HUES48 (cell line): ENCODE results near the gene DPYD.

Source experiments
- H3K27ac ChIP-seq: one replicate; pipeline ENCODE4 v1.7.0; 2013; ENCODE audit warnings: low read depth, low read length, inconsistent platforms
- H3K27me3 ChIP-seq: 2 replicates; pipeline ENCODE4 v1.6.1; 2013; ENCODE audit warnings: mild to moderate bottlenecking, low read length; ENCODE audit not compliant: control insufficient read depth, insufficient read depth
- H3K36me3 ChIP-seq: 2 replicates; pipeline ENCODE4 v1.6.1; 2013; ENCODE audit warnings: low read length; ENCODE audit not compliant: control insufficient read depth, insufficient read depth
- H3K4me1 ChIP-seq: 2 replicates; pipeline ENCODE4 v1.6.1; 2013; ENCODE audit warnings: mild to moderate bottlenecking, low read length; ENCODE audit not compliant: control insufficient read depth, insufficient read depth
- H3K4me3 ChIP-seq: 2 replicates; pipeline ENCODE4 v1.5.1; 2013; ENCODE audit warnings: mild to moderate bottlenecking, low read depth, low read length
- H3K9ac ChIP-seq: 2 replicates; pipeline ENCODE4 v1.6.1; 2013; ENCODE audit warnings: mild to moderate bottlenecking, low read depth, low read length, moderate library complexity
- H3K9me3 ChIP-seq: 2 replicates; pipeline ENCODE4 v1.6.1; 2013; ENCODE audit warnings: low read length; ENCODE audit not compliant: control insufficient read depth, insufficient read depth

The DPYD gene

GRCh38 chr1:97875996-97876395, 44.8 kb downstream of the DPYD start:
- no peak overlapping the region for H3K27ac ChIP-seq
- H3K9me3 ChIP-seq, result no peaks in the 10 kb centered on the region
- no peaks in the 10 kb centered on the region for H3K36me3 ChIP-seq
- H3K4me3 ChIP-seq, result no peak overlapping the region
- no peak overlapping the region for H3K9ac ChIP-seq
- no peaks in the 10 kb centered on the region for H3K27me3 ChIP-seq
- H3K4me1 ChIP-seq, result no peaks in the 10 kb centered on the region

DNA sequence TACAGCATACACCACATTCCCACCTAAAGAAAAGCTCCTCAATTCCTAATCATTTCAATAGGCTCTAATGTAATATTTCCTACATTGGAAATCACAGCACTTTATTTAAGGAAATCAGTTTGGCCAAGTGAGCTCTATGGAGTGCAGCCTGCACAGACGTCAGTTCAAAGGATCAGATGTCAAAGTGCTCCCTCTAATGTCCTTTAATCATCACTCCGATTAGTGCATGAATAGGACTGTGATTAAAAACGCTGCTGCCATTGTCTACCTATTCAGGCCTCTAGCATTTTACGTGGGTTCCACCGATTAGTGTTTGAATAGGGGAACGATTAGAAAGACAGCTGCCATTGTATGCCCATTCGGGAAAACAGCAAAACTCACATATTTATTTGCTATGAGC, 50.2 kb downstream of the DPYD start:
- H3K4me3 ChIP-seq, result no peak overlapping the region
- H3K27me3 ChIP-seq, result no peaks in the 10 kb centered on the region
- no peaks in the 10 kb centered on the region for H3K9me3 ChIP-seq
- no peaks in the 10 kb centered on the region for H3K36me3 ChIP-seq
- no peak overlapping the region for H3K9ac ChIP-seq
- H3K4me1 ChIP-seq, result 0 out of 2 replicates have a peak, but pooled peaks cover 3% of the 10 kb centered on the region
- no peak overlapping the region for H3K27ac ChIP-seq

GRCh38 chr1:97869441-97869840, 51.4 kb downstream of the DPYD start:
- H3K4me1 ChIP-seq, result 0 out of 2 replicates have a peak, but pooled peaks cover 3% of the 10 kb centered on the region
- H3K27ac ChIP-seq, result no peak overlapping the region
- no peak overlapping the region for H3K4me3 ChIP-seq
- H3K9me3 ChIP-seq, result no peaks in the 10 kb centered on the region
- H3K9ac ChIP-seq, result no peak overlapping the region
- no peaks in the 10 kb centered on the region for H3K27me3 ChIP-seq
- no peaks in the 10 kb centered on the region for H3K36me3 ChIP-seq

GRCh38 chr1:97867127-97867526, 53.7 kb downstream of the DPYD start:
- Histone ChIP-seq H3K27ac (no peak overlapping the region), H3K4me3 (no peak overlapping the region), H3K4me1 (0 out of 2 replicates have a peak, but pooled peaks cover 3% of the 10 kb centered on the region), H3K9me3 (no peaks in the 10 kb centered on the region), H3K36me3 (no peaks in the 10 kb centered on the region), H3K9ac (no peak overlapping the region), H3K27me3 (no peaks in the 10 kb centered on the region)

- Histone ChIP-seq H3K27ac (no peak overlapping the region), H3K36me3 (no peaks in the 10 kb centered on the region), H3K9me3 (no peaks in the 10 kb centered on the region), H3K4me3 (no peak overlapping the region), H3K9ac (no peak overlapping the region), H3K4me1 (no peaks in the 10 kb centered on the region), H3K27me3 (no peaks in the 10 kb centered on the region)
Measured at GRCh38 chr1:97864615-97865014, 56.2 kb downstream of the DPYD start.

GRCh38 chr1:97853221-97853620, 67.6 kb downstream of the DPYD start:
- Histone ChIP-seq H3K27me3 (no peaks in the 10 kb centered on the region), H3K4me1 (no peaks in the 10 kb centered on the region), H3K36me3 (no peaks in the 10 kb centered on the region), H3K4me3 (no peak overlapping the region), H3K9me3 (no peaks in the 10 kb centered on the region), H3K9ac (no peak overlapping the region), H3K27ac (no peak overlapping the region)

DNA sequence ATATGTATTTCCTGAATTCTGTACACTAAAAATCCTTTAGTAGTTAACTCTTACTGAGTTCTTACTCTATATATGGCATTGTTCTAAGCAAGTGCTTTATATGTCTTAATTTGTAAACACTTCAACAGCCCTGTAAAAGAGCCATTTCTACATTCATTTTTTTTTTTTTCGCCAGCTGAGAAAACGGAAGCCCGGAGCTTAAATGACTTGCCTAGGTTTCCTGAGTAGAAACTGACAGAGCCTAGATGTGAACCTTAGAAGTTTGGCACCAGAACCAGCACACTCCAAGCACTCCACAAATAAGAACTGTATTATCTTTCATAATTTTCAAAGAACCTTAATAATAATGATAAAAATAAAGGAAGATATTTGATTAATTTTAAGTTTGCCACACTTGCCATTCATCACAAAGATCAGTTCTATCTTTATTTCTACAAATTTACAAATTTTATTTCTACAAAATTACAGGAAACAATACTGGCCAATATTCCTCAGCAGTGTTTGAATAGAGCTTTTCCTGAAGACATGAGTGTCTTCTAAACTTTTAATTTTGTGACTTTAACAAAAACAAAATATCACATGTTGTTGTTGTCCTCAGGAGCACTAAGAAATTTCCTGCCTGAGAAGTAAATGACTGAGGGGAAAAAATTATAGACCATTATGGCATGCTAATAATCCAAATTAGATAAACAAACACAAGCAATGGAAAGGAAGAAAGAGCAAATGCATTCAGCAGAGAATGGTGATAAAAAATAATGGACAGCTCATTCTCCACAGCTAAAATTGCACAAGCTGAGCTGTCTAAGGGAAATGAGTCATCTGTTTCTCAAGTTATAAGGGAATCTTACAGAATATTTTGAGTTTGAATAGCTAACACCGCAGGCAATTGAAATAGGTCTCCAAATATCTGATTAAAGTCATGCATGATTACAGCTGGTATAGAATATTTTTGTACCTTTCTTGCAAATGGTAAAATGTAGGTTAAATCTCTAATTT, 71.2 kb downstream of the DPYD start:
- no peak overlapping the region for H3K9ac ChIP-seq
- no peaks in the 10 kb centered on the region for H3K36me3 ChIP-seq
- no peaks in the 10 kb centered on the region for H3K4me1 ChIP-seq
- no peaks in the 10 kb centered on the region for H3K27me3 ChIP-seq
- no peak overlapping the region for H3K27ac ChIP-seq
- peaks cover 10% of the 10 kb centered on the region for H3K9me3 ChIP-seq
- H3K4me3 ChIP-seq, result no peak overlapping the region

DNA sequence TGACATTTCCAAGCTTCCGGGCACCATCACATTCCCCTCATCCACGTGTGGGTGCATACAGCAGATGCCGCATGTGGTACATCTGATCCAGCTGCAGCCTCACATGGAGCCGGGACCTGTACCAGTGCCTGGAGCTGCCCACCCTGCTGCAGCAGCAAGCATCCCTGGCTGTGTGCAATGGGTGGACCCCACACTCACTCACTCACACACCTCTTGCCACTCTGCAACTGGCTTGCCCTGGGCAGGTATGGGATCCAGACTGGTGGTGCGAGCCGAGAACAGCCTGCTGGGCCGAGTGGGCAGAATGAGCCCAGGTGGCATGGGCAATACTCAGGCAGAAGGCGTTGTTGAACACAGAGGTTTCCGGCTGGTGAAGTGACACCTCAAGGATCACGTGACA, 75.0 kb downstream of the DPYD start:
- H3K4me3 ChIP-seq, result no peak overlapping the region
- H3K9ac ChIP-seq, result no peak overlapping the region
- H3K36me3 ChIP-seq, result no peaks in the 10 kb centered on the region
- H3K4me1 ChIP-seq, result no peaks in the 10 kb centered on the region
- no peaks in the 10 kb centered on the region for H3K27me3 ChIP-seq
- no peak overlapping the region for H3K27ac ChIP-seq
- H3K9me3 ChIP-seq, result peaks cover 10% of the 10 kb centered on the region

DNA sequence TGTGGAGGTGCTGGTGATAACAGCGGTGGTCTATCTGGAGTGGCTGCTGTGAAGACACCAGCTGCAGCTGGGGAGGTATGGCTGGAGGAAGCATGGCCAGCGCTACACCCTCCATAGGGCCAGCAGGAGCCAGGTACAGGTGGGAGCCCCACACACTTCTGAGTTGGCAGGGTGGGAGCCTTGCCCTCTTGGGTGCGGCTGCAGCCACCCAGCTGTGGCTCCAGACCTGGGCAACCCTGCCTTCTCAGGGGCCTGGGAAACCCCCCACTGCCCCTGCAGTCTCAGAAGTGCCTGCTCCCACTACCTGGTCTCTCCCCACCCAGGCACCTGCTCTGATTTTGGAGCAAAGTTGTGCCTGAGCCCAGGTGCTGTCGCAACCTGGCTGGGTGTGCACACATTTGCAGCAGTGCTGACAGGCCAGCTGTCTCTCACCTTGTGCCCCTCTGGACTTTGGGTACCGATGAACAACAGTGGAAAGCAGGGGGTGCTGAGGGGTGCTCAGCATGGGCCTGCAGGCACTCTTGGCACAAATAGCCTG, 76.2 kb downstream of the DPYD start:
- no peak overlapping the region for H3K9ac ChIP-seq
- no peaks in the 10 kb centered on the region for H3K4me1 ChIP-seq
- peaks cover 10% of the 10 kb centered on the region for H3K9me3 ChIP-seq
- H3K27ac ChIP-seq, result no peak overlapping the region
- no peaks in the 10 kb centered on the region for H3K27me3 ChIP-seq
- H3K4me3 ChIP-seq, result no peak overlapping the region
- H3K36me3 ChIP-seq, result no peaks in the 10 kb centered on the region

- Histone ChIP-seq H3K4me1 (no peaks in the 10 kb centered on the region), H3K27me3 (no peaks in the 10 kb centered on the region)
Measured at GRCh38 chr1:97841338-97841737, 79.5 kb downstream of the DPYD start.

DNA sequence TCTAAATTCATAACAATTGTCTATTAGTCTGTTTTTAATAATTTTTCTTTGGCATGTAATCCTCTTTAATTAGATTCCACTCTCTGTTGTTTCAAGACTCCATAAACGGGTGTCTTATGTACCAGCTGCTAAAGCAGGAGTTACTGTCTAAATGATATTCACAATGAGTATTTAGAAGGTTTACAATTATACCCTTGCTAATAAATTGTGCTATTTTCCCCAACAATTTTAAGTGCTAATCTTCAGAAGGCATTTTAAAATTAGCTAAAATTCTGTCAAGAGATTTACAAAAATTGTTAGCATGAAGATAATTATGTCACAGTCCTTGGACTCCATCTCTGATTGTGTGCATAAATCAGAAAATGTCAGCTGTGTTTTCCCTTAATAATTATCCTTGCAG, 83.7 kb downstream of the DPYD start:
- Histone ChIP-seq H3K27ac (no peak overlapping the region), H3K9ac (no peak overlapping the region)

More at GRCh38 chr1:97841338-97841737, 79.5 kb downstream of the DPYD start:
- Histone ChIP-seq H3K4me3 (no peak overlapping the region), H3K27ac (no peak overlapping the region), H3K9ac (no peak overlapping the region), H3K36me3 (no peaks in the 10 kb centered on the region), H3K9me3 (peaks cover 10% of the 10 kb centered on the region)

More for the DNA sequence above, 83.7 kb downstream of the DPYD start:
- Histone ChIP-seq H3K27me3 (no peaks in the 10 kb centered on the region), H3K9me3 (no peaks in the 10 kb centered on the region), H3K4me3 (no peak overlapping the region), H3K4me1 (no peaks in the 10 kb centered on the region), H3K36me3 (no peaks in the 10 kb centered on the region)
